H9 (cell line): Measurements from ENCODE around the gene ADRM1. TPM values are rescaled to one million over a fixed set of nuclear protein-coding genes. Genes with fewer than 3 reads are reported as not detected.
A peak's percentile ranks its signal among the peaks of the same experiment; 100 is the strongest.

Source experiments
- DNase-seq: peaks from one replicate; pipeline ENCODE4 v3.0.0-alpha.2; 2017
- H2AFZ ChIP-seq: one replicate; pipeline ENCODE4 v1.6.1; 2013; ENCODE audit warnings: mild to moderate bottlenecking, low read length, control low read depth, moderate library complexity
- H2AK5ac ChIP-seq: 2 replicates; pipeline ENCODE4 v1.6.1; 2013; ENCODE audit warnings: low read length, control low read depth, mixed read lengths; ENCODE audit not compliant: insufficient read length
- H2BK120ac ChIP-seq: one replicate; pipeline ENCODE4 v1.6.1; 2013; ENCODE audit warnings: low read depth, mild to moderate bottlenecking, low read length, control low read depth, inconsistent platforms; ENCODE audit not compliant: poor library complexity, severe bottlenecking
- H2BK12ac ChIP-seq: 2 replicates; pipeline ENCODE4 v1.6.1; 2013; ENCODE audit warnings: low read length, control low read depth, mixed read lengths, low read depth; ENCODE audit not compliant: insufficient read length
- H2BK15ac ChIP-seq: 2 replicates; pipeline ENCODE4 v1.6.1; 2013; ENCODE audit warnings: low read depth, low read length, control low read depth
- H2BK20ac ChIP-seq: one replicate; pipeline ENCODE4 v1.6.1; 2013; ENCODE audit warnings: low read depth, mild to moderate bottlenecking, low read length, control low read depth, inconsistent platforms; ENCODE audit not compliant: poor library complexity, severe bottlenecking
- H2BK5ac ChIP-seq: 2 replicates; pipeline ENCODE4 v1.6.1; 2013; ENCODE audit warnings: low read length, control low read depth, mixed read lengths; ENCODE audit not compliant: insufficient read length
- H3K14ac ChIP-seq: 2 replicates; pipeline ENCODE4 v1.6.1; 2013; ENCODE audit warnings: low read length, control low read depth; ENCODE audit not compliant: insufficient read depth
- H3K18ac ChIP-seq: 2 replicates; pipeline ENCODE4 v1.6.1; 2013; ENCODE audit warnings: low read depth, mild to moderate bottlenecking, mixed read lengths, low read length, control low read depth; ENCODE audit not compliant: insufficient read length
- H3K23ac ChIP-seq: 2 replicates; pipeline ENCODE4 v1.6.1; 2013; ENCODE audit warnings: low read length, control low read depth, mixed read lengths, low read depth; ENCODE audit not compliant: insufficient read length
- H3K23me2 ChIP-seq: 2 replicates; pipeline ENCODE4 v1.6.1; 2013; ENCODE audit warnings: low read depth, mild to moderate bottlenecking, mixed read lengths, low read length, control low read depth; ENCODE audit not compliant: insufficient read length, poor library complexity, severe bottlenecking
- H3K27ac ChIP-seq: 2 replicates; pipeline ENCODE4 v1.5.1; 2013; ENCODE audit warnings: low read length, control low read depth, mixed read lengths, low read depth; ENCODE audit not compliant: insufficient read length
- H3K27me3 ChIP-seq: 2 replicates; pipeline ENCODE4 v1.6.1; 2013; ENCODE audit warnings: low read length, control low read depth, inconsistent platforms; ENCODE audit not compliant: insufficient read depth
- H3K4ac ChIP-seq: 2 replicates; pipeline ENCODE4 v1.6.1; 2013; ENCODE audit warnings: low read depth, mild to moderate bottlenecking, control low read depth, inconsistent platforms, low read length, moderate library complexity
- H3K4me1 ChIP-seq: 2 replicates; pipeline ENCODE4 v1.6.1; 2013; ENCODE audit warnings: low read length, control low read depth, inconsistent platforms; ENCODE audit not compliant: insufficient read depth
- H3K4me2 ChIP-seq: 2 replicates; pipeline ENCODE4 v1.6.1; 2013; ENCODE audit warnings: low read length, control low read depth, mixed read lengths; ENCODE audit not compliant: insufficient read length, insufficient read depth
- H3K56ac ChIP-seq: 2 replicates; pipeline ENCODE4 v1.6.1; 2013; ENCODE audit warnings: low read depth, mild to moderate bottlenecking, mixed read lengths, low read length, control low read depth; ENCODE audit not compliant: insufficient read length
- H3K79me1 ChIP-seq: 2 replicates; pipeline ENCODE4 v1.6.1; 2013; ENCODE audit warnings: low read depth, mild to moderate bottlenecking, moderate library complexity, low read length, control low read depth, inconsistent platforms; ENCODE audit not compliant: insufficient read depth, poor library complexity, severe bottlenecking
- H3K79me2 ChIP-seq: 2 replicates; pipeline ENCODE4 v1.6.1; 2013; ENCODE audit warnings: low read length, control low read depth, inconsistent platforms; ENCODE audit not compliant: insufficient read depth
- H3K9ac ChIP-seq: 2 replicates; pipeline ENCODE4 v1.6.1; 2013; ENCODE audit warnings: low read length, control low read depth, mixed read lengths; ENCODE audit not compliant: insufficient read length; ENCODE audit errors: extremely low read depth
- H3K9me3 ChIP-seq: one replicate; pipeline ENCODE4 v1.6.1; 2013; ENCODE audit warnings: low read depth, low read length, inconsistent platforms; ENCODE audit not compliant: control insufficient read depth
- H3T11ph ChIP-seq: one replicate; pipeline ENCODE4 v1.6.1; 2013; ENCODE audit warnings: mild to moderate bottlenecking, low read length, control low read depth, inconsistent platforms
- H4K20me1 ChIP-seq: one replicate; pipeline ENCODE4 v1.6.1; 2013; ENCODE audit not compliant: control insufficient read depth, insufficient read length, insufficient read depth
- H4K5ac ChIP-seq: 2 replicates; pipeline ENCODE4 v1.6.1; 2013; ENCODE audit warnings: low read depth, mild to moderate bottlenecking, mixed read lengths, low read length, control low read depth; ENCODE audit not compliant: insufficient read length
- H4K8ac ChIP-seq: replicated peaks from 2 replicates; pipeline ENCODE4 v1.6.1; 2013; ENCODE audit warnings: low read length, control low read depth, mixed read lengths, low read depth; ENCODE audit not compliant: insufficient read length
- H4K91ac ChIP-seq: 2 replicates; pipeline ENCODE4 v1.6.1; 2013; ENCODE audit warnings: low read depth, mild to moderate bottlenecking, moderate library complexity, mixed read lengths, low read length, control low read depth; ENCODE audit not compliant: insufficient read length
- H3K27ac Mint-ChIP-seq, 3 experiments: 2 replicates in 2 of 3; 3 replicates in 1 of 3; pipeline ENCODE4 v1.8.0; 2020 to 2021; ENCODE audit warnings: mixed read lengths in 3 of 3, mild to moderate bottlenecking in 1 of 3, moderate library complexity in 1 of 3
- H3K27me3 Mint-ChIP-seq: 2 replicates; pipeline ENCODE4 v1.8.0; 2021; ENCODE audit warnings: low read depth, mild to moderate bottlenecking, moderate library complexity, mixed read lengths
- H3K36me3 Mint-ChIP-seq, 3 experiments: 2 replicates in 2 of 3; 3 replicates in 1 of 3; pipeline ENCODE4 v1.8.0; 2020 to 2021; ENCODE audit warnings: low read depth in 3 of 3, mixed read lengths in 3 of 3; ENCODE audit not compliant: insufficient read depth in 1 of 3
- H3K4me1 Mint-ChIP-seq, 2 experiments: 2 replicates each; pipeline ENCODE4 v1.8.0; 2020; ENCODE audit warnings: mixed read lengths in 2 of 2
- H3K4me3 Mint-ChIP-seq, 2 experiments: 2 replicates in 1 of 2; 3 replicates in 1 of 2; pipeline ENCODE4 v1.8.0; 2020 to 2021; ENCODE audit warnings: mild to moderate bottlenecking in 2 of 2, mixed read lengths in 2 of 2, moderate library complexity in 1 of 2
- H3K9me3 Mint-ChIP-seq, 2 experiments: 2 replicates in 1 of 2; 3 replicates in 1 of 2; pipeline ENCODE4 v1.8.0; 2020; ENCODE audit warnings: mild to moderate bottlenecking in 2 of 2, mixed read lengths in 2 of 2, moderate library complexity in 1 of 2
- CTCF ChIP-seq: fragments of 200-600 bp; sonication (generic); conservative IDR thresholded peaks from 3 replicates; pipeline ENCODE4 v1.8.0; 2021; ENCODE audit warnings: antibody characterized with exemption, mild to moderate bottlenecking
- WGBS: extraction: QIAGEN DNeasy Blood & Tissue Kit; methylation state at CpG from one replicate; pipeline ENCODE4 v1.1.7; 2013; ENCODE audit warnings: missing lambda C conversion rate, low lambda C conversion rate, mixed read lengths; ENCODE audit not compliant: insufficient read length; ENCODE audit errors: extremely low coverage; 5-methylcytosine and 5-hydroxymethylcytosine counted together
- total RNA-seq: library from RNA; stranded (reverse); gene quantifications from 2 replicates; pipeline ENCODE4 v1.2.1, GENCODE V29; 2021

ADRM1 gene
- total RNA-seq, 1 experiment from 2014 or later: 153 TPM

GRCh38 chr20:62269871-62270270, 32.9 kb upstream of the ADRM1 start:
- Histone ChIP-seq H2BK5ac (no peak overlapping the region), H3K4me1 (no peaks in the 10 kb centered on the region), H3K14ac (no peak overlapping the region), H2AFZ (no peak overlapping the region), H2BK120ac (no peak overlapping the region), H3T11ph (no peak overlapping the region), H4K8ac (no peak overlapping the region), H2AK5ac (no peak overlapping the region), H3K27ac (no peak overlapping the region), H3K4ac (no peak overlapping the region), H3K4me2 (no peak overlapping the region), H3K9me3 (no peaks in the 10 kb centered on the region), H3K27me3 (no peaks in the 10 kb centered on the region), H3K79me1 (no peaks in the 10 kb centered on the region), H4K20me1 (peaks cover 5% of the 10 kb centered on the region), H3K79me2 (no peaks in the 10 kb centered on the region), H3K23ac (no peak overlapping the region), H2BK12ac (no peak overlapping the region), H3K18ac (no peak overlapping the region), H3K56ac (no peak overlapping the region), H4K91ac (no peak overlapping the region), H4K5ac (no peak overlapping the region), H3K23me2 (no peaks in the 10 kb centered on the region), H2BK20ac (no peak overlapping the region), H2BK15ac (no peak overlapping the region), H3K9ac (no peak overlapping the region)
- Mint-ChIP-seq H3K9me3 (peaks cover 3 to 9% of the 10 kb centered on the region in 2 experiments; a peak in 4 of 5 replicates), H3K27me3 (no peaks in the 10 kb centered on the region; the same call in 1 of the 2 replicates), H3K4me1 (no peaks in the 10 kb centered on the region), H3K27ac (peak overlapping the region in 1 of 3 experiments; percentile 18; a peak in 3 of 7 replicates), H3K4me3 (no peak overlapping the region), H3K36me3 (peaks cover 26 to 50% (median 50%) of the 10 kb centered on the region in 3 experiments)
- no CpG with 5 or more reads among the region's 17 CpGs for WGBS
- no peak for DNase-seq
- TF ChIP-seq CTCF: no peak
